PFSK-1 (cell line): ENCODE data around the gene TPCN1.

Source experiments
- POLR2AphosphoS5 ChIP-seq: IDR thresholded peaks from 2 replicates; pipeline ENCODE4 v1.6.1; 2012; ENCODE audit warnings: low read depth, mild to moderate bottlenecking, control low read depth, low read length, moderate library complexity
- REST ChIP-seq, 2 experiments: IDR thresholded peaks; 2 replicates each; pipeline versions ENCODE4 v1.6.1 to v1.8.0; 2011 to 2012; ENCODE audit warnings: low read depth in 2 of 2, low read length in 2 of 2, control low read depth in 1 of 2, inconsistent platforms in 1 of 2, mild to moderate bottlenecking in 1 of 2, moderate library complexity in 1 of 2; ENCODE audit not compliant: insufficient read depth in 1 of 2
- TAF1 ChIP-seq: IDR thresholded peaks from 2 replicates; pipeline ENCODE4 v1.6.1; 2012; ENCODE audit warnings: low read length, control low read depth, borderline replicate concordance; ENCODE audit not compliant: insufficient read depth

- TF ChIP-seq POLR2AphosphoS5 (peak; percentile 93), REST (IDR thresholded peaks at IDR 0.05; ENCODE audit: insufficient read depth in 1 of 2, low read depth in 2 of 2, low read length in 2 of 2) (peak in 1 of 2 experiments; percentile 44; a peak in 1 of 4 replicates), TAF1 (0 out of 2 replicates have a peak, but pooled peaks have one; percentile 30)
These were observed 113.7 kb downstream of the TPCN1 start, which contains the start of gene SLC8B1 for GRCh38 chr12:113334786-113335539.
